IMR-90 (cell line): ENCODE measurements around the gene CDH12. TPM values are rescaled to one million over a fixed set of nuclear protein-coding genes. Genes with fewer than 3 reads are reported as not detected.

Experiments
- ATAC-seq: fragments of 200-7000 bp; cut with Tn5 transposase; 2 replicates; pipeline ENCODE4 v1.9.1; 2020; ENCODE audit warnings: low read depth, mild to moderate bottlenecking, moderate library complexity
- BruUV-seq: library from RNA; stranded (reverse); fragments of 400-500 nt; replicated peaks from 2 replicates; lab custom pipeline; 2021; lab: Mats Ljungman, UMichigan
- CTCF ChIA-PET: fragments of 300-600 bp; formaldehyde crosslinking; extraction: SDS; loops from one replicate; lab custom pipeline; 2021; ENCODE audit warnings: antibody characterized with exemption; lab: Yijun Ruan, JAX
- POLR2A ChIA-PET: fragments of 300-600 bp; sonication (Branson Sonifier 250); formaldehyde crosslinking; loops from one replicate; lab custom pipeline; 2022; ENCODE audit warnings: antibody characterized with exemption; ENCODE audit not compliant: unreplicated experiment; lab: Charles Lee
- DNase-seq: peaks from one replicate; pipeline ENCODE4 v3.0.0; 2013
- H2AFZ ChIP-seq: replicated peaks from 2 replicates; pipeline ENCODE3; 2013; ENCODE audit warnings: low read length, mild to moderate bottlenecking; ENCODE audit not compliant: poor library complexity
- H2AK5ac ChIP-seq: 2 replicates; pipeline ENCODE4 v1.6.1; 2013; ENCODE audit warnings: low read depth, low read length, inconsistent platforms
- H2AK9ac ChIP-seq: replicated peaks from 2 replicates; pipeline ENCODE3; 2013; ENCODE audit warnings: mild to moderate bottlenecking, low read depth, low read length, moderate library complexity; ENCODE audit not compliant: poor library complexity
- H2BK120ac ChIP-seq: 2 replicates; pipeline ENCODE4 v1.6.1; 2013; ENCODE audit warnings: low read depth, low read length, inconsistent platforms
- H2BK15ac ChIP-seq: 3 replicates; pipeline ENCODE4 v1.6.1; 2013; ENCODE audit warnings: low read depth, low read length, inconsistent platforms
- H2BK20ac ChIP-seq: 2 replicates; pipeline ENCODE4 v1.6.1; 2013; ENCODE audit warnings: low read depth, mild to moderate bottlenecking, inconsistent platforms, low read length, moderate library complexity
- H2BK5ac ChIP-seq: 2 replicates; pipeline ENCODE4 v1.6.1; 2013; ENCODE audit warnings: mild to moderate bottlenecking, low read depth, low read length, inconsistent platforms; ENCODE audit not compliant: poor library complexity, severe bottlenecking
- H3K14ac ChIP-seq: replicated peaks from 2 replicates; pipeline ENCODE4 v1.6.1; 2013; ENCODE audit warnings: low read depth, low read length, inconsistent platforms
- H3K18ac ChIP-seq: 2 replicates; pipeline ENCODE4 v1.6.1; 2013; ENCODE audit warnings: low read depth, low read length, control low read depth
- H3K23ac ChIP-seq: 2 replicates; pipeline ENCODE4 v1.6.1; 2013; ENCODE audit warnings: low read depth, low read length, inconsistent platforms
- H3K27ac ChIP-seq: 2 replicates; pipeline ENCODE4 v1.5.1; 2013; ENCODE audit warnings: mild to moderate bottlenecking, control low read depth, low read length; ENCODE audit not compliant: insufficient read depth
- H3K27me3 ChIP-seq: 2 replicates; pipeline ENCODE4 v1.6.1; 2013; ENCODE audit warnings: low read length; ENCODE audit not compliant: control insufficient read depth, insufficient read depth
- H3K36me3 ChIP-seq: 2 replicates; pipeline ENCODE4 v1.6.1; 2013; ENCODE audit warnings: low read length, mixed read lengths; ENCODE audit not compliant: control insufficient read depth, insufficient read depth
- H3K4ac ChIP-seq: 2 replicates; pipeline ENCODE4 v1.6.1; 2013; ENCODE audit warnings: low read depth, low read length, inconsistent platforms
- H3K4me1 ChIP-seq: 2 replicates; pipeline ENCODE4 v1.6.1; 2013; ENCODE audit warnings: low read length, mixed read lengths; ENCODE audit not compliant: control insufficient read depth, insufficient read depth
- H3K4me2 ChIP-seq: 2 replicates; pipeline ENCODE4 v1.6.1; 2013; ENCODE audit warnings: low read depth, mild to moderate bottlenecking, control low read depth, low read length, moderate library complexity
- H3K4me3 ChIP-seq: 2 replicates; pipeline ENCODE4 v1.5.1; 2013; ENCODE audit warnings: low read depth, mild to moderate bottlenecking, control low read depth, low read length, moderate library complexity; ENCODE audit not compliant: insufficient read depth
- H3K56ac ChIP-seq: 2 replicates; pipeline ENCODE4 v1.6.1; 2013; ENCODE audit warnings: low read length, inconsistent platforms; ENCODE audit not compliant: insufficient read depth; ENCODE audit errors: extremely low read depth
- H3K79me1 ChIP-seq, 2 experiments: 2 replicates each; pipeline ENCODE4 v1.6.1; 2013; ENCODE audit warnings: low read length in 2 of 2, inconsistent platforms in 1 of 2, low read depth in 1 of 2
- H3K9ac ChIP-seq: 2 replicates; pipeline ENCODE4 v1.6.1; 2013; ENCODE audit warnings: low read depth, low read length, control low read depth
- H3K9me1 ChIP-seq: 2 replicates; pipeline ENCODE4 v1.6.1; 2013; ENCODE audit warnings: low read length, inconsistent platforms; ENCODE audit not compliant: insufficient read depth
- H3K9me3 ChIP-seq: 2 replicates; pipeline ENCODE4 v1.6.1; 2013; ENCODE audit warnings: low read length; ENCODE audit not compliant: control insufficient read depth, insufficient read depth
- H4K20me1 ChIP-seq: 2 replicates; pipeline ENCODE4 v1.6.1; 2013; ENCODE audit warnings: low read length, inconsistent platforms; ENCODE audit not compliant: insufficient read depth
- H4K5ac ChIP-seq: 2 replicates; pipeline ENCODE4 v1.6.1; 2013; ENCODE audit warnings: mild to moderate bottlenecking, low read depth, low read length, control low read depth
- H4K8ac ChIP-seq, 2 experiments: 2 replicates each; pipeline ENCODE4 v1.6.1; 2013; ENCODE audit warnings: low read depth in 2 of 2, low read length in 2 of 2, control low read depth in 1 of 2, inconsistent platforms in 1 of 2
- H4K91ac ChIP-seq: 2 replicates; pipeline ENCODE4 v1.6.1; 2013; ENCODE audit warnings: low read depth, low read length, inconsistent platforms; ENCODE audit not compliant: insufficient read depth
- CTCF ChIP-seq: conservative IDR thresholded peaks from 2 replicates; pipeline ENCODE4 v1.5.1; 2012; ENCODE audit warnings: mild to moderate bottlenecking, low read depth, low read length, improper control_type of control experiment
- WGBS, 2 experiments: methylation state at CpG; one replicate each; pipeline versions ENCODE4 v1.1.5 to v1.1.7; 2013; ENCODE audit warnings: missing lambda C conversion rate in 2 of 2; ENCODE audit not compliant: insufficient read length in 1 of 2; ENCODE audit errors: extremely low coverage in 2 of 2; 5-methylcytosine and 5-hydroxymethylcytosine counted together
- dilution Hi-C: fragments of 300-500 bp; cut with HindIII; formaldehyde crosslinking; loops from one replicate; pipeline ENCODE4 v1.14.3; 2018; ENCODE audit warnings: low sequenced_read_pairs; ENCODE audit not compliant: unreplicated experiment
- in situ Hi-C: fragments of 300-500 bp; cut with MboI; formaldehyde crosslinking; loops from 3 replicates; pipeline ENCODE4 v1.14.3; 2019; ENCODE audit warnings: low sequenced_read_pairs, inconsistent platforms, mixed read lengths
- intact Hi-C: fragments of 100-400 bp; cut with micrococcal nuclease; formaldehyde crosslinking; loops from 2 replicates; pipeline ENCODE4 v1.10.0; 2022
- polyA plus RNA-seq, 3 experiments: library from polyadenylated mRNA; depleted of rRNA; stranded (reverse); fragments of >200 nt; gene quantifications; 2 replicates each; pipeline ENCODE4 v1.2.3, GENCODE V29; 2012; ENCODE audit warnings: low replicate concordance in 1 of 3
- total RNA-seq: library from RNA; depleted of rRNA; stranded (reverse); fragments of >200 nt; gene quantifications from 2 replicates; pipeline ENCODE4 v1.2.3, GENCODE V29; 2012

The CDH12 gene
- total and polyA plus RNA-seq, 2 of the 4 experiments (the other 2 are of a cell fraction), result not detected

GRCh38 chr5:22662391-22662790 is 190.8 kb downstream of the CDH12 start:
- Histone ChIP-seq H3K4me1 (no peaks in the 10 kb centered on the region), H3K27me3 (no peaks in the 10 kb centered on the region), H3K79me1 (no peaks in the 10 kb centered on the region), H3K14ac (no peak overlapping the region), H3K4me3 (no peak overlapping the region), H3K56ac (no peak overlapping the region), H3K23ac (no peak overlapping the region), H2AK5ac (no peak overlapping the region), H3K9ac (no peak overlapping the region), H2BK20ac (no peak overlapping the region), H4K8ac (no peak overlapping the region), H4K91ac (no peak overlapping the region), H2BK5ac (no peak overlapping the region), H4K20me1 (no peaks in the 10 kb centered on the region), H3K18ac (no peak overlapping the region), H3K27ac (no peak overlapping the region), H3K9me3 (no peaks in the 10 kb centered on the region), H2BK120ac (no peak overlapping the region), H3K9me1 (no peaks in the 10 kb centered on the region), H4K5ac (no peak overlapping the region), H2BK15ac (no peak overlapping the region), H3K36me3 (no peaks in the 10 kb centered on the region), H2AFZ (no peak overlapping the region), H3K4ac (no peak overlapping the region), H2AK9ac (no peak overlapping the region), H3K4me2 (no peak overlapping the region)
- in situ Hi-C loops (no loop called here), dilution Hi-C loops (no loop called here), intact Hi-C loops (loop anchor here (5.0 kb wide), 1 partner anchor 50 kb away; no protein-coding TSS in a partner anchor)
- no peak for ATAC-seq
- no peak for TF ChIP-seq CTCF
- WGBS, 2 experiments, result no CpG with 5 or more reads among the region's 3 CpGs
- ChIA-PET POLR2A (no interaction called here), CTCF (no interaction called here)
- no TSS peak for BruUV-seq
- no peak for DNase-seq
